Epithelial cell of proximal tubule (primary cell): ENCODE measurements around the gene BMPR1A. TPM values are rescaled to one million over a fixed set of nuclear protein-coding genes. Genes with fewer than 3 reads are reported as not detected.

Experiments
- DNase-seq: peaks from one replicate; pipeline ENCODE4 v3.0.0-alpha.2; 2011; ENCODE audit warnings: low read depth
- H3K4me3 ChIP-seq: 2 replicates; pipeline ENCODE4 v1.5.1; 2011; ENCODE audit warnings: low read depth, mild to moderate bottlenecking, low read length
- total RNA-seq: library from RNA; depleted of rRNA; stranded (reverse); fragments of >200 nt; gene quantifications from 2 replicates; pipeline ENCODE4 v1.2.3, GENCODE V29; 2015
- TF ChIP-seq, protein P1 (sequence below): conservative IDR thresholded peaks from 2 replicates; pipeline ENCODE4 v1.5.1; 2012; ENCODE audit warnings: low read depth, mild to moderate bottlenecking, low read length

The BMPR1A gene
- total RNA-seq, 1 donor from 2014 or later = 15.5 TPM

DNA sequence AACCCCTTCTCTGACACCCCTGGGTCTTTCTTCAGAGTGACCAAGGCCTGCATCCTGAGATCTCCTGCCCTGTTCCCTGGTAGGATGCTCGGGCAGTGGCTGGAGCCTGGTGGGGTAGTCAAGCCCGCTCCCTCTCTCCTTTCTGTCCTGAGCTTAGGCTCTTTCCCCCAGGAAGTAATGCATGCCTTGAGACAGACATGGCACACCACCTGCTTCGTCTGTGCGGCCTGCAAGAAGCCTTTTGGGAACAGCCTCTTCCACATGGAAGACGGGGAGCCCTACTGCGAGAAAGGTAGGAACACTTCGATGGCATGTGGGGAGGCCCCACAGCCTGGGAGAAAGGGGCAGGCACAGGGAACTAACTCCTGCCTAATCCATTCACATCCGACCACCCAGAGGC, 37.9 kb upstream of the BMPR1A start:
- no peak overlapping the region for H3K4me3 ChIP-seq
- no peak for DNase-seq
- TF ChIP-seq, protein P1, sequence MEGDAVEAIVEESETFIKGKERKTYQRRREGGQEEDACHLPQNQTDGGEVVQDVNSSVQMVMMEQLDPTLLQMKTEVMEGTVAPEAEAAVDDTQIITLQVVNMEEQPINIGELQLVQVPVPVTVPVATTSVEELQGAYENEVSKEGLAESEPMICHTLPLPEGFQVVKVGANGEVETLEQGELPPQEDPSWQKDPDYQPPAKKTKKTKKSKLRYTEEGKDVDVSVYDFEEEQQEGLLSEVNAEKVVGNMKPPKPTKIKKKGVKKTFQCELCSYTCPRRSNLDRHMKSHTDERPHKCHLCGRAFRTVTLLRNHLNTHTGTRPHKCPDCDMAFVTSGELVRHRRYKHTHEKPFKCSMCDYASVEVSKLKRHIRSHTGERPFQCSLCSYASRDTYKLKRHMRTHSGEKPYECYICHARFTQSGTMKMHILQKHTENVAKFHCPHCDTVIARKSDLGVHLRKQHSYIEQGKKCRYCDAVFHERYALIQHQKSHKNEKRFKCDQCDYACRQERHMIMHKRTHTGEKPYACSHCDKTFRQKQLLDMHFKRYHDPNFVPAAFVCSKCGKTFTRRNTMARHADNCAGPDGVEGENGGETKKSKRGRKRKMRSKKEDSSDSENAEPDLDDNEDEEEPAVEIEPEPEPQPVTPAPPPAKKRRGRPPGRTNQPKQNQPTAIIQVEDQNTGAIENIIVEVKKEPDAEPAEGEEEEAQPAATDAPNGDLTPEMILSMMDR = no peak

DNA sequence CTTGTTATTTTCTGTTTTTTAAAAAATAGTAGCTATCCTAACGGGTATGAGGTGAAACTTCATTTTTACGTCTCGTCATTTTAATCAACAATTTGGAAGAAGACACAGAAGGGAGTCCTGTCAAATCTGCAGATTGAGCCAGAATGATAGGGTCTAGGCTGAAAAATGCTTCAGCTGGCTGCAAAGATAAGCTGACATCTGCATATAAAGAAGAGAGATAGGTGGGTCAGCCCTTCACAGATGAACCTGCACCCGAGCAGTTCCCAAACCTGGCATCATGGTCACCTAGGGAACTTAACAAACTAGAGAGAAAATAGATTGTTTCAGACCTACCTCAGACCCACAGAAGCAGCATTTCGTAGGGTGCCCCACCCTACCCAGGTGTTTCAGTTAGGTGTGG, 35.2 kb upstream of the BMPR1A start:
- TF ChIP-seq, protein P1 = no peak
- no peak overlapping the region for H3K4me3 ChIP-seq
- no peak for DNase-seq

DNA sequence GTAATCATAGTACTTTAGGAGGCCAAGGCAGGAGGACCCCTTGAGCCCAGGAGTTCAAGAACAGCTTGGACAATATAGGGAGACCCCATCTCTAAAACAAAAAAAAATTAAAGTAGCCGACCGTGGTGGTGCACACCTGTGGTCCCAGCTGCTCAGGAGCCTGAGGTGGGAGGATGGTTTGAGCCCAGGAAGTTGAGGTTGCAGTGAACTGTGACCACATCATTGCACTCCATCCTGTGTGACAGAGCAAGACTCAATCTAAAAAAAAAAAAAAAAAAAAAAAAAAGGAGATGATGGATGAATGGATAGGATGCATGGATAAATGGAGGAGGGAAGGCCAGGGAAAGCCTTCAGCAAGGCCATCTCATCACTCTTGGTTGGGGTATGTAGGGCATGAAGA, 33.4 kb upstream of the BMPR1A start:
- TF ChIP-seq, protein P1 = no peak
- no peak for DNase-seq
- H3K4me3 ChIP-seq = no peak overlapping the region

DNA sequence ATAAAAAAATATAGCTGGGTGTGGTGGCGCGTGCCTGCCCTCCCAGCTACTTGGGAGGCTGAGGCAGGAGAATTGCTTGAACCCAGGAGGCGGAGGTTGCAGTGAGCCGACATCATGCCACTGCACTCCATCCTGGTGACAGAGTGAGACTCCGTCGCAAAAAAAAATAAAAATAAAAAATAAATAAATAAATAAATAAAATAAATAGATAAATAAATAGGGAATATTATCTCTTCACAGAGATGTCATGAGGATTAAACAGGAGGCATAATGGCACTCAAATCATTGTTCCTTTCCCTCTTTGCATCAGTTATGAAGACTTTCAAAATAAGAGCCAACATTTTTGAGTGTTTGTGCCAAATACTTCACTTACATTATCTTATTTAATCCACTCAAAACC, 32.0 kb upstream of the BMPR1A start:
- no peak for DNase-seq
- TF ChIP-seq, protein P1 = no peak
- H3K4me3 ChIP-seq = no peak overlapping the region

DNA sequence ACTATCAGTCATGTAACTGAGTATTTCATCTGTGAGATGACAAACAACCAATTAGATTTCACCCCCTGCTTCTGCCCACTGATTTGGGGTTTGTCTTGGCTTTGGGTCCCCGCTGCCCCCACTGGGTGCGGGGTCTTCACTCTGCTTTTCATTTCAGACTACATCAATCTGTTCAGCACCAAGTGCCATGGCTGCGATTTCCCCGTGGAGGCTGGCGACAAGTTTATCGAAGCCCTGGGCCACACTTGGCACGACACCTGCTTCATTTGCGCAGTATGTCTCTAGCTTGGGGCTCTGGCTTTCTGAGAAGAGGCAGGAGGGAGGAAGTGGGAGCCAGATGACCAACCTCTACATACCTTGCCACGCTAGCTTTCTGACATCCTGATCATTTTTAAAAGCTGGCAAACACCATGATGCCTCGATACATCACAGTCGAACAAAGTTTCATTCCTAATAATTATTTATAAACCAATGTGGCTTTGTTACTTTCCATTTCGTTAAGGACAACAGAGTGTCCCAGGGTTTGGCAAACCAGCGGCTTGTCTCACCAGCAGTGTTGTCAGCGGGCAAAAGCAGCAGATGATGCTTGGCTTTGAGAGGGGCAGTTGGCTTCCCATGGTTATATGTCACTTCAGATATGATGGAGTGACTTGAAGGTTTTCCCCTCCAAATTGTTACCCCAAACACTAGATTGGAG, 30.3 kb upstream of the BMPR1A start:
- no peak for DNase-seq
- no peak overlapping the region for H3K4me3 ChIP-seq
- TF ChIP-seq, protein P1 = no peak

DNA sequence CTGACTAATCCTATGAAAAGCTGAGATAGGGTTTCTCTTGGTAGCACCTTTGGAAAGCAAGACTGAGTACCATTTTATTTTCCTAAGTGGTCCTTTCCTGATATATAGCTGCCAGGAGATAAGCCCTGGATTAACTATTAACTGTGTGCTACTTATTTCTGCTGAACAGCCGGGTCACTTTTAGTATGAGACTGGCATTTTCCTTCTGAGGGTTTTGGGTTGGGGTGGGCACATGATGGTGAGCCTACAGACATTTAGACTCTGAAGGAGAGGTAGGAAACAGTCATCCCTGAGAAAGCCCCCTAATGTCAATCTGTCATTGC, 29.8 kb upstream of the BMPR1A start:
- TF ChIP-seq, protein P1 = no peak
- DNase-seq = no peak
- no peak overlapping the region for H3K4me3 ChIP-seq

DNA sequence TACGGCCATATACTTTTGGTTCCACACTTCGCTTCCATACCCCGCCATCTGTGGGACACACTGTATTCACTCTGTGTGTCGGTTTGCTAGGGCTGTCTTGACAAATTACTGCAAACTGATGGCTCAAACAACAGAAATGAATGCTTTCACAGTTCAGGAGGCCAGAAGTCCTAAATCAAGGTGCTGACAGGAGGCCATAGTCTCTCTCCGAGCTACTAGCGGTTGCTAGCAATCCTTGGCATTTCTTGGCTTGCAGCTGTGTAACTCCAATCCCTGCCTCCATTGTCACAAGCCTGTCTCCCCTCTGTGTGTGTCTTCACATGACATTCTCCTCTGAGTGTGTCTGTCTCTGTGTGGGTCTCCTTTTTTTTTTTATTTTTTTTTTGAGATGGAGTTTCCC, 28.9 kb upstream of the BMPR1A start:
- no peak overlapping the region for H3K4me3 ChIP-seq
- DNase-seq = no peak
- TF ChIP-seq, protein P1 = no peak
